Measurements from ENCODE around the gene POLN. TPM values are rescaled to one million over a fixed set of nuclear protein-coding genes. Genes with fewer than 3 reads are reported as not detected.

The POLN gene
- total and polyA plus RNA-seq, 2 experiments from 2014 or later: 1.8 to 4.0 TPM

- TF ChIP-seq, protein P1, sequence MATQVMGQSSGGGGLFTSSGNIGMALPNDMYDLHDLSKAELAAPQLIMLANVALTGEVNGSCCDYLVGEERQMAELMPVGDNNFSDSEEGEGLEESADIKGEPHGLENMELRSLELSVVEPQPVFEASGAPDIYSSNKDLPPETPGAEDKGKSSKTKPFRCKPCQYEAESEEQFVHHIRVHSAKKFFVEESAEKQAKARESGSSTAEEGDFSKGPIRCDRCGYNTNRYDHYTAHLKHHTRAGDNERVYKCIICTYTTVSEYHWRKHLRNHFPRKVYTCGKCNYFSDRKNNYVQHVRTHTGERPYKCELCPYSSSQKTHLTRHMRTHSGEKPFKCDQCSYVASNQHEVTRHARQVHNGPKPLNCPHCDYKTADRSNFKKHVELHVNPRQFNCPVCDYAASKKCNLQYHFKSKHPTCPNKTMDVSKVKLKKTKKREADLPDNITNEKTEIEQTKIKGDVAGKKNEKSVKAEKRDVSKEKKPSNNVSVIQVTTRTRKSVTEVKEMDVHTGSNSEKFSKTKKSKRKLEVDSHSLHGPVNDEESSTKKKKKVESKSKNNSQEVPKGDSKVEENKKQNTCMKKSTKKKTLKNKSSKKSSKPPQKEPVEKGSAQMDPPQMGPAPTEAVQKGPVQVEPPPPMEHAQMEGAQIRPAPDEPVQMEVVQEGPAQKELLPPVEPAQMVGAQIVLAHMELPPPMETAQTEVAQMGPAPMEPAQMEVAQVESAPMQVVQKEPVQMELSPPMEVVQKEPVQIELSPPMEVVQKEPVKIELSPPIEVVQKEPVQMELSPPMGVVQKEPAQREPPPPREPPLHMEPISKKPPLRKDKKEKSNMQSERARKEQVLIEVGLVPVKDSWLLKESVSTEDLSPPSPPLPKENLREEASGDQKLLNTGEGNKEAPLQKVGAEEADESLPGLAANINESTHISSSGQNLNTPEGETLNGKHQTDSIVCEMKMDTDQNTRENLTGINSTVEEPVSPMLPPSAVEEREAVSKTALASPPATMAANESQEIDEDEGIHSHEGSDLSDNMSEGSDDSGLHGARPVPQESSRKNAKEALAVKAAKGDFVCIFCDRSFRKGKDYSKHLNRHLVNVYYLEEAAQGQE (IDR thresholded peaks at IDR 0.05; ENCODE audit: unreplicated experiment): no peak
- TF ChIP-seq STAT1 (IDR thresholded peaks at IDR 0.05; ENCODE audit: unreplicated experiment) (no peak), CREB1 (CRISPR knock-in tag; IDR thresholded peaks at IDR 0.05; ENCODE audit: low read depth) (no peak), ZNF114 (CRISPR knock-in tag; IDR thresholded peaks at IDR 0.05) (no peak)
Measured at GRCh38 chr4:2051086-2051485, 190.8 kb downstream of the POLN start (continued).

- Histone ChIP-seq H3K4me1 (ENCODE audit: insufficient read depth) (peaks cover 9% of the 10 kb centered on the region; the same call in 1 of the 2 replicates), H3F3A (replicated peaks; ENCODE audit: low read depth) (no peaks in the 10 kb centered on the region), H3K27me3 (ENCODE audit: insufficient read depth) (peaks cover 37% of the 10 kb centered on the region), H3K36me3 (ENCODE audit: insufficient read depth) (no peaks in the 10 kb centered on the region; the same call in 1 of the 2 replicates), H3K79me2 (replicated peaks; ENCODE audit: insufficient read depth) (no peaks in the 10 kb centered on the region), H2AFZ (no peak overlapping the region), H4K20me1 (replicated peaks; ENCODE audit: insufficient read depth) (no peaks in the 10 kb centered on the region), H3K4me2 (no peak overlapping the region), H3K27ac (ENCODE audit: low read depth) (no peak overlapping the region), H3K4me3 (no peak overlapping the region), H3K9me2 (ENCODE audit: insufficient read depth) (no peaks in the 10 kb centered on the region)
- DNase-seq (ENCODE audit: low spot score) (no peak), ATAC-seq (no peak)
- Mint-ChIP-seq H3K27me3 (ENCODE audit: insufficient read depth, low read depth, poor library complexity) (peaks cover 3% of the 10 kb centered on the region), H3K9me3 (no peaks in the 10 kb centered on the region), H3K36me3 (ENCODE audit: low read depth) (no peaks in the 10 kb centered on the region), H3K4me1 (peaks cover 10% of the 10 kb centered on the region), H3K4me3 (no peak overlapping the region), H3K27ac (no peak overlapping the region)
- TF ChIP-seq EZH2phosphoT487 (IDR thresholded peaks at IDR 0.05; ENCODE audit: unreplicated experiment): no peak
- no peak for TF ChIP-seq EZH2 (IDR thresholded peaks at IDR 0.05; ENCODE audit: low read depth, unreplicated experiment)
- no peak for TF ChIP-seq ZNF114 (CRISPR knock-in tag; IDR thresholded peaks at IDR 0.05)
- TF ChIP-seq CTCF (conservative IDR thresholded peaks at IDR 0.05; ENCODE audit: low read depth in 2 of 2): no peak
- TF ChIP-seq JUNB (IDR thresholded peaks at IDR 0.05; ENCODE audit: unreplicated experiment): no peak
- no peak for TF ChIP-seq ZNF331 (CRISPR knock-in tag; IDR thresholded peaks at IDR 0.05; ENCODE audit: low read depth)
- no peak for TF ChIP-seq POLR2AphosphoS5 (IDR thresholded peaks at IDR 0.05; ENCODE audit: low read depth)
- no peak for TF ChIP-seq NANOG (IDR thresholded peaks at IDR 0.05; ENCODE audit: borderline replicate concordance)
- TF ChIP-seq ZNF462 (CRISPR knock-in tag; IDR thresholded peaks at IDR 0.05): no peak
Measured at GRCh38 chr4:2049811-2050210, 192.1 kb downstream of the POLN start.
